Activated T-helper 9 cell treated with anti-CD3 and anti-CD28 coated beads, Interleukin-2, amount 50 U/mL, for 16 hours (primary cell): Measurements from ENCODE around the gene ADD2.

ENCODE experiments used
- DNase-seq: peaks from one replicate; pipeline ENCODE4 v3.0.0-alpha.2; 2020; ENCODE audit warnings: low read depth

The ADD2 gene

DNA sequence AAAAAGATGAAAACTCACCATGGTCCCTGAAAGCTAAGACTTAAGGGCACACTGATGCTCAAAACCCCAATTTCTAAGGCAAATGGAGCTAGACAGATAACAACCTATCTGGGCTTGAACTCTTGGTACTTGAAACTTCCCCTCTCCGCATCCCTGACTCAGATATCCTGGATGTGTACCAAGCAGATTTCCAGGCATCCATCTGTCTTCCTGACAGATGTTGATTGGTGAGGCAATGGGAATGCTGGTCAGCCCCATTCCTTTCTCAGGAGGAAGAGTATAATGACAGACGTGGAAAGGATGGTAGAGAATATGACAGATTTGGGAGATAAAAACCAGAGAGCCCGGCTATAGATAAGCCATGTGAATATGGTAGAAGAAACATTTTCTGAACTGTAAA is 69.2 kb downstream of the ADD2 start:
- DNase-seq: no peak

GRCh38 chr2:70697603-70698383 is 70.2 kb downstream of the ADD2 start:
- DNase-seq: no peak

DNA sequence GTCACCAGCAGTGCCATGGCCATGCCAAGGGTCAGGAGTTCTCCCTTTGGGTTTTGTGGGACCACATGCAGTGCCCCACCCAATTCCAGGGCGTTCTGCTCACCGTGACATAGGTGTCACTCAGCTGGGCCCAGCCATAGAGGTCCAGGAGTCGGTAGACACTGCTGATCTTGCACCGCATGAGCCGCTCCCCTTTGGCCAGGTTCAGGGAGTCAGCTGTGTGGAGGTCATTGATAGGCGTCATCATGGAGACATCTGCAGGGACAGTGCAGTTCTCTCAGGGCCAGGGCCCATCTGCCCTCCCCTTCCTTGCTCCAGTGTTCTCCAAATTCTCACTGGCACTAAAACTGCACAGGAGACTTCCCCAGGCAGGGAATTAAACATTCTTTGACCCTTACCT is 71.9 kb downstream of the ADD2 start:
- DNase-seq: no peak

GRCh38 chr2:70692256-70692655 is 75.7 kb downstream of the ADD2 start:
- no peak for DNase-seq

DNA sequence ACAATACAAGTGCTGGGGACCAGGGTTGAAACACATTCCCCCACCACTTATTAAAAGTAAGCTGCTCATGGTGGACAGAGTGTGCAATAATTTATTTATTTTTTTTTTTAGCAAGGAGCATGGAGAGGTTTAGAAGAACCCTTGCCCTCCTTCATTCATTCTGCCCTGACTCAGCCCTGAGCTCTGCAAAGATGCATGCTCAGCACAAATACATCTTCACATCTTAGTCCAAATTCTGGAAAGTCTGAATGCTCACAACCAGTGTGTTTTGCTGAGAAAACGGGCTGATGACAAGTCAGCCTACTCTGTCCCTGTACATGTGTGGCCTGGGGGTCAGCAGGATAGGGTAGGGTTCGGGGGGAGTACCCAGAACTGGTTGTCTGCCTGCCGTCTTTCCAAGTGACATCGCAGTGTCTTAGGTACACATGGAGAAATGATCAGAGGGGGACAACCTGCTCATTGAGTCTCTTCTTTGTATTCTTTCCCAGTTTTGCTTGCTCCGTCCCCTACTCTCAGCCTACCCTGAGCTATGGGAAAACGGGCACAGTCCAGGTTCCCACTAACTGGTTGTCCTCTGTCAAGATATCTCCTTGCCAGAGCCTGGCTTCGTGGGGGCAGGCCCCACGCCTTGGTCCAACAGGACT is 76.4 kb downstream of the ADD2 start:
- no peak for DNase-seq

DNA sequence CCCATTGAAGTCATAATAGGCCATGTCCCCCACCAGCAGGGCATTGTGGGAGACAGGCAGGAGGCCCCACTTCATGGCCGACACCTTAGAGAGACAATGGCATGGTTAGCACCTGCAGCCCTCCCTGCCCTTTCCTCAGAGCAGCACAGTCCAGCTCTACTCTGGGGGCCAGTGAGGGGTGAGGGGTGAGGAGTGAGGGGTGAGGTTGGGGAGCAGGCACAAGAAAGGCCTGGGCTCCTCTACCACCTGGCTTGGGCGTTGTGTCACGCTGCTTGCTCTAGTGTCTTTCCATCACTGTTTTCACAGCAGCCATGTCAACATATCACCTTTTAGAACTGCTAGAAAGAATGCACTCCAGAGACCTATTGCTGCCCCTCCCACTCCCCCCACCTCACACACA is 77.2 kb downstream of the ADD2 start:
- DNase-seq: no peak

DNA sequence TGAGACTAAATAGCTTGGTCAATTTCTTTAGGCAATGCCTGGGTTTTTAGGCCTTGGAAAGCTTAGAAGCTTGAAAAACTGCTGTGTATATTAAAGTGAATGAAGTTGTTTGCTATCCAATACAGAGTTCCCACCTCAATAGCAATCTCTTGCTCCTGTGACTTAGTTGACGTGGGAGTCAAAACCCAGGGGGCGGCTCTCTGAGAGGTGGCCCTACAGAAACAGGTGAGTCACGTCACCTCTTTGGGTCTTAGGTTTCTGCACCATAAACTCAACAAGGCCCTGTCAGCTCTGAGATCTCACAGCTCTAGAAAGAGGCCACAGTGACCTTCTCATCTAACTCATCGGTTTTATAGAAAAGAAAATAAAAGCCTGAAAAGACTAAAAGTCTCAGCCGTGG is 79.6 kb downstream of the ADD2 start:
- DNase-seq: no peak

- DNase-seq: no peak
Measured at GRCh38 chr2:70687461-70687795, 80.6 kb downstream of the ADD2 start.

DNA sequence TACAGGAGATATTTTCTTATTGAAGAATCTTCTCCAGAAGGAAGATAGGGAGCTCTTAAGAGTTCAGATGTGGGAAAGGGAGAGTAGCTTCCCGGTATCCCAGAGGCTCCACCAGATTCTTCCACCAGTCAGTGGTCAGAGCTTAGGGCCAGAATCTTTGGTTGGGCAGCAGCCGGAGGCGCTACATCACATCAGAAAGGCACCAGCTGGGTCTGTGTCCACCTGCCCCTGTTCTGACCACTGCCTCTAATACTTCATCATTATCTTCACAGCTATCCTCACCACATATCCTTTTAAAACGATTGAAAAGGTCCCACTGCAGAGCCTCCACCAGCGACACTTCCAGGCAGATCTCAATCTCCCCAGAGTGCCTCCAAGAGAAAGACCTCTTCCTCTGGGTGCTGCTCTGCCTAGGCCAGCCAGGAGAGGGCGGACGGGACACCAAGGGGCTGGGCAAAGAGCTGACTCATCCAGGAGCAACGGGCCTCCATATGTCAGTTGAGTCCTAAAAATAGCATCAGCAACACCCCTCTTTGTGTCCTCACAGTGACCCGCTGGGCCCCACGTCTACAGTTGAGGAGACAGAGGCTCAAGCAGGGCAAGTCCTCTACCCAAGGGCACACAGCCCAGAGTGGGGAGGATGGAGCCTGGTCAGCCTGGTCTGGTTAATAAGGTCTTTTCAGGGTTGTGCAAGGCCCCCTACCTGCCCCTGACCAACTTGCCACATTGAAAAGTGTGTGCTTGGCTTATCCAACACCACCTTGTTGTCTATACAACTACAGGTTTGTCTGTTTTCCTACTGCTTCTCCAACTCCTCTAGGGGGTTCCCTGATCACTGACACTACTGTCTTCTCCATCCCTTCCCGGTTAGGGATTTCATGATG is 81.2 kb downstream of the ADD2 start:
- DNase-seq: no peak

DNA sequence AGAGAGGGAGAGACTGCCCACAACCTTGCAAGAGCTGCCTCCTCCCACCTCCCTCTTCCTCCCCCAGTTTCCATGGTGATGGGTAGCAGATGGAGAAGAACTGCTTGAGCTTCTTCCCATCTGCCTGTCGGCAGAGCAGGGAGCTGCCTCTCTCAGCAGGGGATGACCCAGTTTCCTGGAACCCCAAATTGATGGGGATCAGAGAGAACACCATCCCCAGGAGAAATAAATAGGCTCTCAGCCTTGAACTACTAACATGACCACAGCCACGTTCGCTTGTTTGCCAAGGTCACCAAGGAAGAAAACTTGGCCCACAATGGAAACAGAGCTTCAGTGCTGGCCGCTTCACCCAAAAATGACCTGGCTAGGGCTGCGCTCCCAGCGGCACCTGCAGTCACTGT is 82.2 kb downstream of the ADD2 start:
- DNase-seq: no peak

DNA sequence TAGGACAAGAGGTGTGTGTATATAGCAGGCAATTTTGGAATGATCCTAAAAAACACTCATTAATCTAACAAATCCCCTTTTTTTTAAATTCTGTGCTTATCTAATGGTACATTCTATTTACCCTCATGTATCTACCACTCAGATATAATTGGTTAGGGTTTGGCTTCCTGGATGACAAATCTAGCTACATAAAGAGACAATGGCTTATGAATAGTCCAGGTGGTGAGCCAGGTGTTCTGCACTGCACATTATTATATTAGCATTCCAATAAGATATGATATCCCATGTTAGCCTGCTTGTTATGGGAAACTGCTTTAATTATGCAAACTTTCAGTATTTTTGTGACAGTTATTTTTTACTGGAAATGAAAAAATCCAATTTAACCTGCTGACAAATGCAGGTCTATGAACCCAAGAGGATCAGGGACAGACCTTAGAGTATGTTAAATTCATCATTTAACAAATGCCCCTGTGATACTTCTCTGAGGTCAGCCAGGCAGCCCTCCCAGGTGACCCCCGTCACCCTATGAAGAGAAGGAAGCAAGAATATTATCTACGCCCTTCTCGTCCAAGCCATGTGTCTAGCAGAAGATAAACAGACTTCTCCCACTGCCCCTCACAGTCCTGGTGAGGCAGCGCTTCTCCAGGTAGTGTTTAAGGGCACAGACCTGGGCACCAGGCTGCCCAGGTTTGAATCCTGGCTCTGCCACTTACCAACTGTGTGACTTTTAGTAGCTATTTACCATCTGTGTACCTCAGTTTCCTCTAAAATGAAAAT is 83.0 kb downstream of the ADD2 start:
- no peak for DNase-seq

DNA sequence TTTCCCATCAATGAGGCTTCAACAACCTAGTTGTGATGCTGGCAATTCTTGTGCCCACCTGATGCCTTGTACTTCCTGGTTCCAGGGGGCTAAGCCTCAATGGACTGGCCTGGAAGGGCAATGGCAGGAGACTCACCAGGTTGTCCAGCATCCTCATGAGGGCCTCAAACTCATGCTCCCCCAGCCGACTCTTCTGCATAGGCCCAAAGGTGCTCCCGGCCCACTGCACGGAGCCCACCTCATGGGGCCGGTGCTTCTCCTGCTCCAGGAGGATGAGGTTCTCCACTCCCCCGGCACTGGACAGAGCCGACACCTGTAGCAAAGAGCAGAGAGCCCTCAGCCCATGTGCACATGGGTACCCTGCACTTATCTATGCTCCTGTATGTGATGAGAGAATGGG is 84.5 kb downstream of the ADD2 start:
- DNase-seq: no peak

GRCh38 chr2:70680735-70681134 is 87.3 kb downstream of the ADD2 start:
- DNase-seq: no peak

- no peak for DNase-seq
Measured at GRCh38 chr2:70679259-70679658, 88.7 kb downstream of the ADD2 start.

DNA sequence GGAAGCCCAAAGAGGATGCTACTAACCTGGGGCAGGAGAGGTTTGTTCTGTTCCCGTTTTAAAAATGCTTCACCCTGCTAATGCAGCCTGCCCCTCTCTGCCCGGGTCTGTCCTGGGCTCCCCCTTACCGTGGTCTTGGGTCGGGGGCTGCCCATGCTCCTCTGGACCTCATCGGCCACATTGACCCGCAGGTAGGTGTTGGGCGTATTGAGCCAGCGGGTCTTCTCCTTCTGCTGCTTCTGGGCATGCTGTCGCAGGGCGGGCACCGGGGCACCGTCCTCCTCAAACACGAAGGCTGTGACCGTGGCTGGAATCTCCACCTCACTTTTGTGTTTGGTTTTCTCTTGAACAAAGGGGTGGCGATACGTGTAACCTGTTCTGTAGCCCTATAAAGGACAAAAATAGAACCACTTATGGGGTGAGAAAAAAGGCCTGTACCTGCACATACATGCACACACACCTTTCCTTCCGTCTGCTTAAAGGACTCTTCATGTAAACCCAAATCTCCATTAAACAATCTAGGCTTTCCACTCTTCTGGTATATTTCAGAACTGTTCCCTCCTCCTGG is 89.3 kb downstream of the ADD2 start:
- DNase-seq: no peak

- no peak for DNase-seq
Measured at GRCh38 chr2:70676301-70677035, 91.5 kb downstream of the ADD2 start.

GRCh38 chr2:70675862-70676261 is 92.1 kb downstream of the ADD2 start:
- DNase-seq: no peak

GRCh38 chr2:70674636-70675430 is 93.2 kb downstream of the ADD2 start:
- DNase-seq: no peak

DNA sequence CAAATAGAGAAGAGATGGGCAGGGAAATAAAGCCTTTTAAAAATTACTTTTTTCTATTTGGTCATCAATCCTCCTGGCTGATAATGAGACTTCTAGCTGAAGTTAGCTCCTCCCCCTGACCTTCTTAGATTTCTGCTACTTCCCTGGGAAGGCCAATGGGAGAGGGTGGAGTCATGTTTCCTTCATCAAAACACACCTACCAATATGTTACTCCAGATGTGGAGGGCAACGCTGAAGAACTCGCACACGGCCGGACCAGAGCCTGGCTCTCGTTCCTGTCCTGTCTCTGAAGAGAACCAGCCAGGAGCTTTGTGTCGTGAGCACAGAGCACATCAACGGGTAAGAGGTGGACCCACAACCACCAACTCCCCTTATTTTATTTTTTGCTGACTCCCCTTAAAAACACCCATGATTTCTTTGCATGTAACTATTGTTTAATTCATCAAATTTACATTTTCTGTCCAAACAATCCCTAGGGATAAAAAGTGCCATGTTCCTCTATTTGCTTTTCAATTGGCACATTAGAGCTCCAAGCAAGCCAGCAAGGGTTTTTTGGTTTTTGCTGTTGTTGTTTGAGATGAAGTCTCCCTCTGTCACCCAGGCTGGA is 94.9 kb downstream of the ADD2 start:
- DNase-seq: no peak

- no peak for DNase-seq
Measured at GRCh38 chr2:70671092-70671675, 96.8 kb downstream of the ADD2 start.
